KG1 (cell line): ENCODE data around the gene NXN.
"Not testable (repeated sequence)": the region's sequence is repeated elsewhere in the genome, so short reads cannot be mapped to it uniquely, and the experiment has no call there.

Experiments
- DNase-seq: peaks from one replicate; lab custom pipeline; 2025; lab: John Stamatoyannopoulos, UW

The NXN gene

GRCh38 chr17:862582-862981 is 117.0 kb downstream of the NXN start:
- no peak for DNase-seq

DNA sequence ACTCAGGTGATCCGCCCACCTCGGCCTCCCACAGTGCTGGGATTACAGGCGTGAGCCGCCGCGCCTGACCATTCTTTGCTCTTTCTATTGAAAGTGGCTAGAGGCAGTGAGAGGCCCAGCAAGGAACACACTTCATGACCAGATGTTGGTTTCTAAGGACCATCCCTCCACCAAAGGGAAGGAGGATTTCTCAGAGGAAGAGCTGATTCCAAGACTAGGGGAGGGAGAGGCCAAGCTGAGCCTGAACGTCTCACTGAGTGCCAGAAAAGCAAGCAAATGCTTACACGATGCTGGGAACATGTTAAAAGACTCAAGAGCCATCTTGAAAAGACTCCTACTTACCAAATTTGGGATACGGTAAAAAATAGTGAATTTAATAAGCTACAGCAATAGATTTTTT is 118.2 kb downstream of the NXN start:
- DNase-seq = no peak

DNA sequence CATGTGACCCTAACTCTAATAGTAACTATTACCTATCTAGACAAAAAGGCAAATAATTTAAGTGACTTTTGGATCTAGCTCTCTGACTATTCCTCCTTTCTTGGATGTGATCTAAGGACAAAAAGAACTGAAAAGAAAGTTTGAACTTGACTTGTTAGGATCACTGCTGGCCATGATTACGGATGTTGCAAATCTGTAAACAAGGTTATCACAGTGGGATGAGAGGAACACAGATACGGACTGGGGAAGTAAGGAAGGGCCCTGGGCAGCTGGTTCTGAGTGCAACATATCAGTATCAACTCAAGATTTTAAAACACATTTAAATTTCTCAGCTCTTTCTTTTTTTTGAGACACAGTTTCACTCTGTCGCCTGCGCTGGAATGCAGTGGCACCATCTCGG is 118.8 kb downstream of the NXN start:
- no peak for DNase-seq

- DNase-seq = no peak
These were observed 119.8 kb downstream of the NXN start for GRCh38 chr17:859824-860195.

DNA sequence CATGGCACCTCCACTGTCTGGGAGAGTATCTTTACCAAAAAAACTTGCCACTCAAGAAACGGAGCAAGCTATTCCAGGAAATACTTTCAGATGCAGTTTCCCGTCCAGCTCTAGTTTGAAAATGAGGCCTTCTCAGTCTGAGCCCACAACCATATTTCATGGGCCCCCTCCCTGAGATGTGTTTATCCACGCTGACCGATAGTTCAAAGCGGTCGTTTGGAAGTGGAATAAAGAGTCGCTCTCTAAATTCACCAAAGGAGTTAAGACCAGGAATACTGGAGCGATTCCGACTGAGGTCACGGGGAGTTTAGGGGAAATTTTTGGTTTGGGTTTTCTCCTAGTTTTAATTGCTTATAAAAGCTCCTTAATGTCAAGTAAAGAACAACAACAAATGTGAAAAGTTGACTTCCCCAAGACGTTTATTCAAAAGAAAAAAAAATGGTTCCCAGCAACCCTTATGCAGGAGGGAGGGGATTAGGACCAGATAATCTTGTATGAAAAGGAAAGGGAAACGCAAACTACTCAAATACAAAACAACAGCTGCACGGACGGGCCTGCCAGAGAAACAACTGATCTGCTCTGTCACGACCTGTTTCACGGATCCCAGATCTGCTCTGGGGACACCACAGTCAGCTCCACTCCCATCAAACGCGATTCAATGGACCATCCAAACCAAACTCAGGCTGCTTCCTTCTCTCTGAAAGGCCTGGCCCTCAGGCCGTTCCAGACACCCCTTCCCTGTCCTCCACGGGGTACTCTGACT is 120.3 kb downstream of the NXN start:
- DNase-seq = no peak

GRCh38 chr17:856149-856548 is 123.4 kb downstream of the NXN start:
- DNase-seq = no peak

- DNase-seq = no peak
These were observed 124.0 kb downstream of the NXN start for GRCh38 chr17:855569-855968.

DNA sequence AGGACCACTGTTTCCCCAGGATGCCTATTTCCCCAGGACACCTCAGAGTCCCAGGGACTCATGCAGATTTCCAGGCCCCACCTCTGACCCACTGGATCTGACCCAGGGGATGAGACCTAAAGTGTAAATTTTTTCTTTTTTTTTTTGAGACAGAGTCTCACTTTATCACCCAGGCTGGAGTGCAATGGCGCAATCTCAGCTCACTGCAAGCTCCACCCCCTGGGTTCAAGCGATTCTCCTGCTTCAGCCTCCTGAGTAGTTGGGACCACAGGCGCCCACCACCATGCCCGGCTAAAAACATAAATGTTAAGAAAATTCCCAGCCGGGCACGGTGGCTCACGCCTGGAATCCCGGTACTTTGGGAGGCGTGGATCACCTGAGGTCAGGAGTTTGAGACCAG is 126.7 kb downstream of the NXN start:
- not testable (repeated sequence) for DNase-seq

DNA sequence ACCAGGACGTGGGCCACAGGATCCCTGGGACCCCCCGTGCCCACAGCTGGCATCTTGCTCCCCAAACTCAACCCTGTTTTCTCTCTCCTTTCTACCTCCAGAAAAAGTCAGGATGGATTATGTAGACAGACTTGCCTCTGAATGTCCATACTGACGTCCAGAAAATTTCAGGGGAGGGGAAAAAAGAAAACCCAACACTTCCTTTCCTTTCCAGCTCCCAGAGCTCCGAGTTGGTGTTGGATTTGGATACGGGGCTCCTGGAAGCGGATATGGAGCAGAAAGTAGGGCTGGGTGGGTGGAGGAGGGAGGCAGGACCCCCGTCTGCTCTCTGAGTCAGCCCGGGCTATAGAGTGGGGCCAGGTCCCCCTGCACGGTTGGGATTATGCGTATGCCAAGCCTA is 127.2 kb downstream of the NXN start:
- DNase-seq = no peak

GRCh38 chr17:851924-852323 is 127.7 kb downstream of the NXN start:
- DNase-seq = no peak

- no peak for DNase-seq
These were observed 128.5 kb downstream of the NXN start for GRCh38 chr17:850851-851763.

GRCh38 chr17:850086-850850 is 129.3 kb downstream of the NXN start:
- no peak for DNase-seq

- DNase-seq = no peak
These were observed 131.2 kb downstream of the NXN start for GRCh38 chr17:848402-848801.

GRCh38 chr17:846901-847843 is 132.4 kb downstream of the NXN start:
- no peak for DNase-seq

DNA sequence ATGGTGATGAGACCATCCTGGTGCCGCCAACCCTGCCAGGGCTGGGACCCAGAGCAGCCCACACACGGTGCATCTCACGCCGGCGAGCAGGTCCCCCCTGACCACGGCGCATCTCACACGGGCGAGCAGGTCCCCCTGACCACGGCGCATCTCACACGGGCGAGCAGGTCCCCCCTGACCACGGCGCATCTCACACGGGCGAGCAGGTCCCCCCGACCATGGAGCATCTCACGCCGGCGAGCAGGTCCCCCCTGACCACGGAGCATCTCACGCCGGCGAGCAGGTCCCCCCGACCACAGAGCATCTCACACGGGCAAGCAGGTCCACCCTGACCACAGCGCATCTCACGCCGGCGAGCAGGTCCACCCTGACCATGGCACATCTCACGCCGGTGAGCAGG is 138.3 kb downstream of the NXN start:
- DNase-seq = no peak

- no peak for DNase-seq
These were observed 141.1 kb downstream of the NXN start for GRCh38 chr17:838486-838885.

- DNase-seq = no peak
These were observed 143.4 kb downstream of the NXN start for GRCh38 chr17:836151-836550.

- not testable (repeated sequence) for DNase-seq
These were observed 143.9 kb downstream of the NXN start for GRCh38 chr17:835721-836120.

- no peak for DNase-seq
These were observed 144.3 kb downstream of the NXN start for GRCh38 chr17:835263-835662.

- no peak for DNase-seq
These were observed 145.4 kb downstream of the NXN start for GRCh38 chr17:834136-834535.

DNA sequence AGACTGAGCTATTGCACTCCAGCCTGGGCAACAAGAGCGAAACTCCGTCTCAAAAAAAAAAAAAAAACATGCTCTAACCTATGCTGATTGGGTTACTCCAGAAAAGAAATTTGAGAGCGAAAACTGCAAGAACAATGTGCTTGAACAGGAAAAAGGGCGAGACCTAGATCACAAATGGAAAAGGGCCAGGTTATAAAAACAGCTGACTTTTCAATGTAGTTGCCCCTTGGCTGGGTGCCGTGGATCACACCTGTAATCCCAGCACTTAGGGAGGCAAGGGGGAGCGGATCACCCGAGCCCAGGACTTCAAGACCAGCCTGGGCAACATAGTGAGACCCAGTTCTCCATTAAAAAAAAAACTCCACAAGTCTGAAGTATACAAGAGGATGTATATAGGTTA is 148.6 kb downstream of the NXN start:
- DNase-seq = no peak
